HG03060 (cell line): ENCODE results near the gene BICRA.

Source experiments
- ATAC-seq: cut with Tn5 transposase; IDR thresholded peaks from one replicate; pipeline ENCODE4 v1.9.1; 2021; ENCODE audit warnings: low read depth, moderate number of reproducible peaks; ENCODE audit not compliant: unreplicated experiment

Gene BICRA

DNA sequence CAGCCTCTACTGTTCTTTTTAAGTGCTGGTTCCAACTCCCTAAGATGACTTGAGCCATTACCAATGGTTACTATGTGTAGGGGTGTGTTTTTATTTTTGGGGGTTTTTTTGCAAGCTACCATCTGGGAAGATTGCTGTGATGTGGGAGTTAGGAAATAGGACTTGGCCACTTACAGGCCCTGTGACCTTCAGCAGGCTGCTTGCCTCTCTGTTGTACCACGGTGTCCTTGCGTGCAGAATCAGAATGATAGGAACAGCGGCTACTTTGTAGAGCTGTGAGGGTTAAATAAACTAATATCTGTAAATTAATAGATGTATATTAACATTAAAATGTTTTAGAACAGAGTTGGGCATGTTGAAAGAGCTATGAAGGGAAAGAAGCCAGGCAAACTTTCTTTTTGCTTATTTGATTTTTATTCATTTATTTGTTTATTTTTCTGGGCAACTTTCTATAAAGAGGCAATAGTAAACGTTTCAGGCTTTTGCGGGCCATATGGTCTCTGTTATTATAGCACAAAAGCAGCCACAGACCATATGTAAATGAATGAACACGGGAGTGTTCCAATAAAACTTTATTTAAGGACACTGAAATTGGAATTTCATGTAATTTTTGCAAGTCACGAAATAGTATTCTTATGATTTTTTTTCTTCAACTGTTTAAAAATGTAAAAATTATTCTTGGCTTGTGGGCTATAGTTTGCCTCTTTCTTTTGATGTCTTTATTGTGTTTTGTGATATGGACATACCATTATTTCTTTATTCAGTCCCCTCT is 77.9 kb downstream of the BICRA start:
- no peak for ATAC-seq

DNA sequence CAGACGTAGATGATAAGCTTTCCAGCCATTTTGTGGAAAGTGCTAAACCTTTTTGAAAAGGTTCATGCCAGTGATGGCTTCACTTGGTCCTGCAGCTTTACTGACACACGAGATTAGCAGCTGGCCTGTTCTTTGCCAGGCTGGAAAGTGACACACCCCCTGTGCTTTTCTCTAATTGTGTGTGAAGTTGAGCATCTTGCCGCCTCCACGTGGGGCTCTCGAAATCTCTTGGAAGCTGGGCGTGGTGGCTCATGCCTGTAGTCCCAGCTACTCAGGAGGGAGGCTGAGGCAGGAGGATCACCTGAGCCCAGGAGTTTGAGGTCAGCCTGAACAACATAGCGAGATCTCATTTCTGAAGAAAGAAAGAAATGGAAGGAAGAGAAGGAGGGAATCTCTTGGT is 79.0 kb downstream of the BICRA start:
- no peak for ATAC-seq

- no peak for ATAC-seq
Measured at GRCh38 chr19:47691090-47691489, 82.2 kb downstream of the BICRA start.

DNA sequence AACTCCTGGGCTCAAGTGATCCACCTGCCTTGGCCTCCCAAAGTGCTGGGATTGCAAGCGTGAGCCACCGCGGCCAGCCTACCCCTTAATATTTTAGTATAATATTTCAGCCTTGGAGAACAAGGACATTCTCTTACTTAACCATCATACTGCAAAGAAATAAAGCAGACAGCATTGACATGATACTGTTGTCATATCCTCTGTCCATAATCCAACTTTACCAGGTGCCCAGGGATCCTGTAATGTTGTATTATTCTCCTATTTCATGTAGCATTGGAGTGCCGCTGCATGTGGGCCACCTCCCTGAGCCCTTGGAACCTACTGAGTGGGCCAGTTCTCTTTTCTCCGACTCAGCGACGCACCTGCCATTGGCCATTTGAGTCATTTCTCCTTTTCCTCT is 82.8 kb downstream of the BICRA start:
- ATAC-seq, result no peak

GRCh38 chr19:47693489-47693888 is 84.6 kb downstream of the BICRA start:
- ATAC-seq, result no peak

DNA sequence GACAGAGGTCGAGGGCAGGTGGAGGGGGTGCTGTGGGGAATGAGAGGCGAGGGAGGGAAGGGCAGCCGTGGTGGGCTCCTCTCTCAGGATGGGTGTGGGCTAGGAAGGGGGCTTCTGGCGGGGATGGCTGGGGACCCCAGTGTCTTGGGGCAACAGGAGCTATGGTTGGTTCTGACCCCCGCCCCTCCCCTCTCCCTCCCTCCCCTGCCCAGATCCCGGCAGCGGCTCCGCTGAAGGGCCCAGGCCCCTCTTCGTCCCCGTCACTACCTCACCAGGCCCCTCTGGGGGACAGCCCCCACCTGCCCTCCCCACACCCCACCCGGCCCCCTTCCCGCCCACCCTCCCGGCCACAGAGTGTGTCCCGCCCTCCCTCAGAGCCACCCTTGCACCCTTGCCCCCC is 85.0 kb downstream of the BICRA start:
- ATAC-seq, result no peak

DNA sequence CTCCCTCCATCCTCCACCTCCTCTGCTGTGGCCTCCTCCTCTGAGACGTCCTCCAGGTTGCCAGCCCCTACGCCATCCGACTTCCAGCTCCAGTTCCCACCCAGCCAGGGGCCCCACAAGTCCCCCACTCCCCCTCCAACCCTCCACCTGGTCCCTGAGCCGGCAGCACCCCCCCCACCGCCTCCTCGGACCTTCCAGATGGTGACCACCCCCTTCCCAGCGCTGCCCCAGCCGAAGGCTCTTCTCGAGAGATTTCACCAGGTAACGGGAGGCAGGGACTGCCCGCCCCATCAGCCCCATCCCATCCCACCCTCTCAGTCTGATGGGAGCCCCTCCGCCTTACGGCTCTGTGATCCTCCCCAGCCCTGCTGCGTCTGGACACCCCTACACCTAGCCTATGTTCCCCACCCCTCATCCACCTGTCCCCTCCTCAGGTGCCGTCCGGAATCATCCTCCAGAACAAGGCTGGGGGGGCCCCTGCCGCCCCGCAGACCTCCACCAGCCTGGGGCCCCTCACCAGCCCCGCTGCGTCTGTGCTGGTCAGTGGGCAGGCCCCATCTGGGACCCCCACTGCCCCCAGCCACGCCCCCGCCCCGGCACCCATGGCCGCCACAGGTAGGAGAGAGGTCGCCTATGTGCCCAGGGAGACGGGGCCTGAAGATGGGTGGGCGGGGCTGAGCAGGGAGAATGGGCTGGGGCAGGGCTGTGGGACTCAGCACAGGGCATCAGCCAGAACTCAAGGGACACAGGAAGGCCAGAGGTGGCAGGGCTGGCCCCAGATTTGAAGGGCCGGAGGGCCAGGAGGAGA is 85.7 kb downstream of the BICRA start:
- ATAC-seq, result no peak

- no peak for ATAC-seq
Measured at GRCh38 chr19:47695533-47696262, 86.8 kb downstream of the BICRA start.

DNA sequence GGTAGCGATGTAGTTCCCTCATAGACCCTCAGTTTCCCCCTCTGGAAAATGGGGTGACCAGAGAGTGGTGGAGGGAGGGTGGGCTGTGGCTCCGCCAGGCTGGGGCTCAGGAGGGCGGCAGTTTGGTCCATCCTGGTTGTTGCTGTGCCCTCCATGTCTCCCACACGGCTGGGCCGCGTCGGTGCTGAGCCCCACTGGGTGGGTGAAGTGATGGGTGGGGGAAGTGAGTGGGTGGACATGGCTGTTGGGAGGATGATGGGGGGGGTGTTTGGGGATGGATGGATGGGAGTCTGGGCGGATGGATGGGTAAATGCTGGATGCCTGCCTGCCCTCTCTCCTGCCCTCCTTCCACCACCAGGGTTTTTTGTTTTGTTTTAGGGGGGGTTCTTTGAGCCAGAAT is 87.7 kb downstream of the BICRA start:
- ATAC-seq, result no peak

GRCh38 chr19:47697863-47698609 is 89.1 kb downstream of the BICRA start:
- no peak for ATAC-seq

- ATAC-seq, result no peak
Measured at GRCh38 chr19:47698631-47699359, 89.9 kb downstream of the BICRA start.

DNA sequence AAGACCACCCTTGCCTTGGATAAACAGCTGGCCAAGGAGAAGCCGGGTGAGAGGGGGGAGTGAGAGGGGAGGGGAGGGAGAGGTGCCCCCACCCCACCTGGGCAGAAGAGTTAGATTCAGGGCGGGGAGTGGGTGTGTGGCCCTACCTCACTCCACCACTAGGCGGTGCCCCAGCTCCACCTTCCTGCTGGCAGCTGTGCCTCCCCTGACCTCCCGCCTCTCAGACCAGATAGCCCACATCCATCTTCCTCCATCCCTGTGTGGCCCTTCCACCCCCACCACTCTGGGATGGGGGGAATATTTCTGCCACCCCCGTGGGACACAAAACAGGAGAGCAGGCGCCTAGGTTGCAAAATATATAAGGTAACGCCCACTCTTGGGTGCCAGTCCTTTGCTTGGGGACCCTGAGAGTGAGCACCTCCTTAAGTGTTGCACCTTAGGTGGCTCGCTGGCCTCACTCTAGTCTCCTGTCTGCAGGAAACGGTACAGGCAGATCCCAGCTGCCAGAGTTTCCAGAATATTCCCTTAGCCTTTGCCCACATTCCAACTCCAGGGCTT is 90.5 kb downstream of the BICRA start:
- no peak for ATAC-seq

- no peak for ATAC-seq
Measured at GRCh38 chr19:47700934-47701716, 92.2 kb downstream of the BICRA start.

- ATAC-seq, result no peak
Measured at GRCh38 chr19:47701717-47702552, 93.0 kb downstream of the BICRA start.

GRCh38 chr19:47702671-47703070 is 93.7 kb downstream of the BICRA start:
- ATAC-seq, result no peak

GRCh38 chr19:47703301-47703700 is 94.4 kb downstream of the BICRA start:
- no peak for ATAC-seq

GRCh38 chr19:47704024-47704423 is 95.1 kb downstream of the BICRA start:
- ATAC-seq, result no peak

GRCh38 chr19:47704656-47705055 is 95.7 kb downstream of the BICRA start:
- ATAC-seq, result no peak
